Limb (tissue), 2 donors: Measurements from ENCODE around the gene CTTNBP2NL.

Source experiments
- DNase-seq, 2 donors: peaks; one replicate each; pipeline ENCODE4 v3.0.0-alpha.2; 2016; ENCODE audit errors: extremely low spot score in 2 of 2

The CTTNBP2NL gene

DNA sequence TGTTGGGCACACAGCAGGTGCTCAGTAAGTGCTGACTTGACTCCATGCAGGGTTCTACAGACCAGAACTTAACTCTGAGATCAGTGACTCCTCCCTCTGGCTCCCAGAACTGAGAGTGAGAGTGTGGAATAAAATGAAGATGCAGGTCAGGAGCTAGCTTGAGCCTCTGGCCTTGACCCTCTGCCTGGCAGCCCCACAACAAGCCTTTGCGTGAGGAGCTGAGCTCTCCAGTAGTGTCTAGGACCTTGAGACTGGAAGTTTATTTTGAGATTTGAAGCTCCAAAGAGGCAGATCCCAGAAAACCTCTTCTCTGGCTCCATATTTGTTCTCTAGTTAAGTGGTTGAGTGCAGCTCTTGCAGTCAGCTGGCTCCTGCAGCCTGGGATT, 109.4 kb downstream of the CTTNBP2NL start:
- no peak for DNase-seq

GRCh38 chr1:112505878-112506277, 109.9 kb downstream of the CTTNBP2NL start:
- DNase-seq: no peak

DNA sequence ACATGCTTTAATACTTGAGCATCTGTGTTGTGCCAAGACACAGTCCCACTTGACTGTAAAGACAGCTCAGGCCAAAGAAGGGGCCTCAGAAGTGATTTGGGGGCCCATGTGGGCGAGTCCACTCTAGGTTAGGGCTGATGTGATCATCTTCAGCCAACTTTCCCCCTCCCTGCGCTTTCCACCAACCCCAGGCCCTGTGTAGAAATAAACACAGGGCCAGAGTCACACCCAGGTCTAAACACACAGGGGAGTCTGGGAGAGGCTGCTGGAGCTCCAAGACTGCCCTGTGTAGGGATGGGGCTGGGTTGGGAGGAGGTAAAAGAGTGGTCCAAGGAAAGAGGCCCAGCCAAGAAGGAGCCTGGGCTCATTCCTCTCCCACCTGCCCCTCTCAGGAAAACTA, 110.3 kb downstream of the CTTNBP2NL start:
- DNase-seq: no peak

DNA sequence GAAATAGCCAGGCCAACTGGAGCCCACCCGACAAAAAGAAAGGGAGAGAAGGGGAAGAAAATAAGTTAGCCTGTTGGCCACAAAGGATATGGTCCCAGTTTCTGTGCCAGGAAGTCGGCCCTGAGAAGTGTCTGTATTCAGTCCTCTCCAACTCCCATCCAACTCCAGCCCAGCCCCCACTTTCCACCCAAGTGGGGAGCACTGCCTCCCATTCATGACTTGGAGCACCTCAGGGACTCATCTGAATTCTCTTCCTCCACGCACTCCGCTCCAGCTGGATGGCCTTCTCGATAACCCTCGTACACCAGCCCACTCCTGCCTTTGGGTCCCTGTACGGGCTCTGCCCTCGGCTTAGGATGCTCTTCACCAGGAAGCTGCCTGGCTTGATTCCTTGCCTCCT, 110.7 kb downstream of the CTTNBP2NL start:
- DNase-seq: no peak

DNA sequence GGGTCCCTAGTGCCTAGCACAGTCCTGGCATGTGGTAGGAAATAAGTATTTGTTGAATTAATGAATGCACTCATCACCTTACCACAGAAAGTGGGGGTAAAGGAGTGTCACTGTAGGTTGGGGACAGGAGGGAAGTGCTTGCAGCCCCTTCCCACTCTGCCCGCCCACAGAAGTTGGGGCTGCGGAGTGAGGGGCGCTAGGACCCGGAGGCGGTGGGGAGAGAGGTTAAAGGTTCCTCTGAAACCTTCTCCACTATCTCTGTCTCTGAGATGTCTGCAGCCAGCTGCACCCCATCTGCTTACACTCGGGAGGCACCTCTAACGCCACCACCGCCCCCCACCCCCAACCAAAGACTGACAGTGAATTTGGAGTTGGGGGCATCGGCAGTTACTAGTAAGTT, 111.3 kb downstream of the CTTNBP2NL start:
- no peak for DNase-seq

- DNase-seq: peak in 1 of 2 donors; percentile 73
These were observed 111.9 kb downstream of the CTTNBP2NL start for GRCh38 chr1:112507921-112508277.

GRCh38 chr1:112508278-112509004, 112.4 kb downstream of the CTTNBP2NL start, which contains the start of gene WNT2B:
Gene WNT2B (plus strand): TSS chr1:112508965. CDS start chr1:112509263, 298 bp downstream.
- DNase-seq: peak in 1 of 2 donors; percentile 53

GRCh38 chr1:112509005-112509659, 113.1 kb downstream of the CTTNBP2NL start:
- peak in 1 of 2 donors; percentile 62 for DNase-seq

DNA sequence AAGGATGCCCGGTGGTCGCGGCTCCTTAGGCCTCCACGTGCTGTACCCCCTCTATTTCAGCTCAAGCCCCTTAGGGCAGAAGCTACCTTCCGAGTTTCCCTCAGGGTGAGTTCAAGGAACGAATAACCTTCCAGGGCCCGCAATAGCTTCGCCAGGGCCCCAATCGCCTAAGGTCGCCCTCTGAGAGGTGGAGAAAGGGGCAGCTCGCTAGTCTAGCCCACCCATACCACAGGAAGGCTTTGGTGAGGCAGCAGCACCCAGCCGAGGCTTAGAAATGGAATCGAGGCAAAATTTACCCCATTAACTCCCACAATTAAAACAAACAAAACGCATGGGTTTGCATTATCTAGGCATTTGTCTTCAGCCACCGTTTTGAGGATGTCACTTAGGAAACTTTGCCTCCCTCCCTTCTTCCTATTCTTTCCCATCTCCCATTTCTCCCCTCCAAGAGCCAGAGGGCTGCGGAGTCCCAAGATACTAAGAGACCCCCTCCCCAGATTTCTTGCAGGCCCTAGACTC, 113.7 kb downstream of the CTTNBP2NL start:
- no peak for DNase-seq

GRCh38 chr1:112510340-112510739, 114.3 kb downstream of the CTTNBP2NL start:
- no peak for DNase-seq
